HepG2 (cell line): ENCODE data around the gene NAALAD2. TPM values are rescaled to one million over a fixed set of nuclear protein-coding genes. Genes with fewer than 3 reads are reported as not detected.
A peak's percentile ranks its signal among the peaks of the same experiment; 100 is the strongest.

Experiments
- ATAC-seq: fragments of 200-7000 bp; cut with Tn5 transposase; 3 replicates; pipeline ENCODE4 v1.9.1; 2020; ENCODE audit warnings: mild to moderate bottlenecking, moderate library complexity
- BruUV-seq: library from RNA; stranded (reverse); fragments of 400-500 nt; replicated peaks from 2 replicates; lab custom pipeline; 2021; lab: Mats Ljungman, UMichigan
- CTCF ChIA-PET: fragments of 300-600 bp; formaldehyde crosslinking; extraction: SDS; loops from one replicate; lab custom pipeline; 2021; ENCODE audit warnings: low total read pairs, inconsistent platforms, low intra/inter-chr PET ratio; lab: Yijun Ruan, JAX
- POLR2A ChIA-PET: fragments of 350-600 bp; sonication (Branson Sonifier 250); formaldehyde crosslinking; loops from one replicate; lab custom pipeline; 2020; ENCODE audit warnings: antibody characterized with exemption, inconsistent platforms; lab: Yijun Ruan, JAX
- DNase-seq: peaks from one replicate; pipeline ENCODE4 v3.0.0-alpha.2; 2015; ENCODE audit warnings: low spot score
- FAIRE-seq: peaks from 3 replicates; lab custom pipeline; 2011; peaks lifted over from hg19 to GRCh38; lab: Jason Lieb, UNC
- H2AFZ ChIP-seq: one replicate; pipeline ENCODE4 v1.6.1; 2011; ENCODE audit warnings: low read length, inconsistent platforms
- H3K27ac ChIP-seq: fragments of 300-600 bp; 3 replicates; pipeline ENCODE4 v1.8.0; 2011; ENCODE audit warnings: mixed run types, mild to moderate bottlenecking, mixed read lengths, low read length, inconsistent platforms; ENCODE audit not compliant: insufficient read depth; ENCODE audit errors: extremely low read length
- H3K27me3 ChIP-seq, 2 experiments: fragments of 200-600 bp in 1 of 2; 2 replicates in 1 of 2; 3 replicates in 1 of 2; pipeline versions ENCODE4 v1.6.0 to v1.8.0; 2011; ENCODE audit warnings: low read length in 2 of 2, mild to moderate bottlenecking in 2 of 2, moderate library complexity in 2 of 2, inconsistent platforms in 1 of 2; ENCODE audit not compliant: insufficient read depth in 2 of 2, control insufficient read depth in 1 of 2
- H3K36me3 ChIP-seq, 2 experiments: fragments of 200-600 bp in 1 of 2; replicated peaks in 1 of 2; 2 replicates in 1 of 2; 3 replicates in 1 of 2; pipeline versions ENCODE4 v1.5.1 to v1.8.0; 2011; ENCODE audit warnings: low read length in 2 of 2, inconsistent platforms in 1 of 2; ENCODE audit not compliant: insufficient read depth in 2 of 2, control insufficient read depth in 1 of 2
- H3K4me1 ChIP-seq: 2 replicates; pipeline ENCODE4 v1.5.1; 2012; ENCODE audit warnings: low read length, inconsistent platforms; ENCODE audit not compliant: insufficient read depth
- H3K4me2 ChIP-seq: 2 replicates; pipeline ENCODE4 v1.6.0; 2011; ENCODE audit warnings: low read depth, low read length, inconsistent platforms
- H3K4me3 ChIP-seq, 3 experiments: fragments of 200-600 bp in 1 of 3; sonication (generic), shearing (Covaris generic) in 1 of 3; replicated peaks in 1 of 3; 2 replicates each; pipeline ENCODE4 v1.5.1; 2011 to 2016; ENCODE audit warnings: low read length in 3 of 3, inconsistent platforms in 2 of 3, low read depth in 2 of 3, mild to moderate bottlenecking in 2 of 3, control low read depth in 1 of 3, mixed read lengths in 1 of 3; ENCODE audit not compliant: insufficient read depth in 1 of 3
- H3K79me2 ChIP-seq: one replicate; pipeline ENCODE4 v1.6.1; 2011; ENCODE audit warnings: low read length, inconsistent platforms; ENCODE audit not compliant: insufficient read depth
- H3K9ac ChIP-seq: 2 replicates; pipeline ENCODE4 v1.6.0; 2011; ENCODE audit warnings: mild to moderate bottlenecking, low read depth, low read length, inconsistent platforms; ENCODE audit not compliant: insufficient read depth
- H3K9me3 ChIP-seq: 2 replicates; pipeline ENCODE4 v1.5.1; 2012; ENCODE audit warnings: mild to moderate bottlenecking, low read length
- H4K20me1 ChIP-seq: 2 replicates; pipeline ENCODE4 v1.6.0; 2011; ENCODE audit warnings: inconsistent platforms, mild to moderate bottlenecking, low read length, moderate library complexity; ENCODE audit not compliant: insufficient read depth
- ARNT ChIP-seq: fragments of 450-650 bp; IDR thresholded peaks from 2 replicates; pipeline ENCODE4 v1.6.1; 2017
- FOXA3 ChIP-seq: IDR thresholded peaks from 2 replicates; pipeline ENCODE4 v1.6.1; 2016; ENCODE audit warnings: missing genetic modification reagents, missing compliant biosample characterization
- HOXA3 ChIP-seq: sonication (generic); formaldehyde crosslinking; IDR thresholded peaks from 2 replicates; pipeline ENCODE4 v1.5.0; 2020; ENCODE audit warnings: missing genetic modification reagents
- KAT8 ChIP-seq: IDR thresholded peaks from 2 replicates; pipeline ENCODE4 v1.6.1; 2016; ENCODE audit warnings: missing genetic modification reagents, missing compliant biosample characterization
- STAG1 ChIP-seq: sonication (generic); formaldehyde crosslinking; IDR thresholded peaks from 2 replicates; pipeline ENCODE4 v1.4.0; 2020; ENCODE audit warnings: missing genetic modification reagents
- THYN1 ChIP-seq: sonication (generic); formaldehyde crosslinking; IDR thresholded peaks from 2 replicates; pipeline ENCODE4 v1.8.1; 2023; ENCODE audit warnings: low read depth, mild to moderate bottlenecking, moderate library complexity, missing genetic modification reagents, borderline replicate concordance
- ZC3H13 ChIP-seq: sonication (generic); formaldehyde crosslinking; IDR thresholded peaks from 2 replicates; pipeline ENCODE4 v1.8.1; 2023; ENCODE audit warnings: mild to moderate bottlenecking, missing genetic modification reagents, moderate library complexity
- ZFP41 ChIP-seq: sonication (generic); formaldehyde crosslinking; IDR thresholded peaks from 2 replicates; pipeline ENCODE4 v1.4.0; 2020; ENCODE audit warnings: mild to moderate bottlenecking, missing genetic modification reagents, borderline replicate concordance
- ZNF224 ChIP-seq: sonication (generic); formaldehyde crosslinking; IDR thresholded peaks from 2 replicates; pipeline ENCODE4 v1.5.0; 2020; ENCODE audit warnings: mild to moderate bottlenecking, missing genetic modification reagents
- ZNF235 ChIP-seq: sonication (generic); formaldehyde crosslinking; IDR thresholded peaks from 2 replicates; pipeline ENCODE4 v1.8.1; 2023; ENCODE audit warnings: mild to moderate bottlenecking, missing genetic modification reagents, borderline replicate concordance
- ZNF460 ChIP-seq: sonication (generic); formaldehyde crosslinking; IDR thresholded peaks from 2 replicates; pipeline ENCODE4 v1.5.1; 2020; ENCODE audit warnings: missing genetic modification reagents, mild to moderate bottlenecking, borderline replicate concordance
- ZNF678 ChIP-seq: sonication (generic); formaldehyde crosslinking; IDR thresholded peaks from 2 replicates; pipeline ENCODE4 v1.4.0; 2020; ENCODE audit warnings: mild to moderate bottlenecking, missing genetic modification reagents
- ZNF737 ChIP-seq: sonication (generic); formaldehyde crosslinking; IDR thresholded peaks from 2 replicates; pipeline ENCODE4 v1.5.0; 2020; ENCODE audit warnings: missing genetic modification reagents, mild to moderate bottlenecking, borderline replicate concordance
- WGBS: methylation state at CpG from one replicate; pipeline ENCODE4 v1.1.6; 2017; ENCODE audit warnings: low lambda C conversion rate; 5-methylcytosine and 5-hydroxymethylcytosine counted together
- in situ Hi-C: cut with HindIII; loops from 2 replicates; pipeline ENCODE4 v1.10.0; 2017; ENCODE audit warnings: low pct_unique_long_range_greater_than_20kb; ENCODE audit not compliant: extremely low pct_ligation_motif_present
- intact Hi-C: fragments of 100-400 bp; cut with micrococcal nuclease; formaldehyde crosslinking; loops from one replicate; pipeline ENCODE4 v1.10.0; 2022; ENCODE audit not compliant: unreplicated experiment
- polyA plus RNA-seq, 8 experiments: library from polyadenylated mRNA; depleted of rRNA in 3 of 8; stranded (reverse) in 7 of 8; unstranded in 1 of 8; fragments of >200 nt; fragmentation: Illumina TruSeq in 4 of 8; extraction: Trizol in 4 of 8; gene quantifications; 2 replicates each; pipeline versions ENCODE4 v1.2.1 to v1.2.3, GENCODE V29; 2011 to 2016; ENCODE audit warnings: low read depth in 4 of 8, missing spikeins in 1 of 8, mixed read lengths in 1 of 8; ENCODE audit not compliant: insufficient read depth in 1 of 8
- total RNA-seq, 5 experiments: library from RNA; depleted of rRNA; stranded (reverse); fragments of >200 nt; fragmentation: Illumina TruSeq; extraction: Trizol; gene quantifications; 2 replicates each; pipeline ENCODE4 v1.2.3, GENCODE V29; 2016; ENCODE audit warnings: low read depth in 1 of 5
- TF ChIP-seq, protein P1 (sequence below): IDR thresholded peaks from 2 replicates; pipeline ENCODE4 v1.6.1; 2016; ENCODE audit warnings: mild to moderate bottlenecking
- TF ChIP-seq, protein P2 (sequence below), 2 experiments: sonication (generic) in 1 of 2; formaldehyde crosslinking in 1 of 2; IDR thresholded peaks; 2 replicates each; pipeline versions ENCODE4 v1.4.0 to v1.6.1; 2018 to 2020; ENCODE audit warnings: missing genetic modification reagents in 2 of 2, borderline replicate concordance in 1 of 2, low read depth in 1 of 2, mild to moderate bottlenecking in 1 of 2, missing biosample characterization in 1 of 2
- TF ChIP-seq, protein P3 (sequence below): sonication (generic); formaldehyde crosslinking; IDR thresholded peaks from 2 replicates; pipeline ENCODE4 v1.5.0; 2020; ENCODE audit warnings: missing genetic modification reagents
- TF ChIP-seq, protein P4 (sequence below): sonication (generic); formaldehyde crosslinking; IDR thresholded peaks from 2 replicates; pipeline ENCODE4 v1.5.1; 2020; ENCODE audit warnings: mild to moderate bottlenecking, missing genetic modification reagents
- TF ChIP-seq, protein P5 (sequence below): sonication (generic); formaldehyde crosslinking; IDR thresholded peaks from 2 replicates; pipeline ENCODE4 v1.5.0; 2020; ENCODE audit warnings: mild to moderate bottlenecking, low read depth, missing genetic modification reagents, borderline replicate concordance

Gene NAALAD2
- total and polyA plus RNA-seq, 2 of the 13 experiments (the other 11 are each of a cell fraction or from before 2014, with no cell fraction given) = 8.0 to 8.9 TPM

DNA sequence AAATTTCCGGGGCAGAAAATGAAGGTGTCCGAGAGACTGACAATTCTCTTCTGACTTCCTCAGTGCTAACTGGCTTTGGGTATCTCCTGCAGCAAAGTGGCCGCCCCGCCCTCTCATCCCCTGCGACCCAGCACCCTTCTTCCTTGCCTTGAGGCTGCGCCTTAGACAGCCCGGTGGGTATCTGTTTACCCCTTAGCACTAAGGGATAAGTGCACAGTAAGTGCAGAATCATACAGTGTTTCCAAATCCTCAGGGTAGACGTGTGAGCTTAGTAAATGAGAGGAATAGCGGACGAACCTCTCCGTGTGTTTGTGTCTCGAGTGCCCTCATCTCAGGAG lies 88.8 kb downstream of the NAALAD2 start:
- peaks cover 32% of the 10 kb centered on the region for H3K4me1 ChIP-seq
- in situ Hi-C loops (no loop called here), intact Hi-C loops (no loop called here)
- no peaks in the 10 kb centered on the region for H3K9me3 ChIP-seq
- peak overlapping the region; percentile 85 for H3K9ac ChIP-seq
- DNase-seq (no peak), FAIRE-seq (no peak), ATAC-seq (peak; percentile 71)
- ChIA-PET POLR2A (interaction anchor here (1.0 to 1.6 kb wide), 2 partner anchors 17 to 87 kb away, joined by 3 to 8 read pairs; no protein-coding TSS in a partner anchor), CTCF (no interaction called here)
- peak overlapping the region; percentile 76 for H3K27ac ChIP-seq
- 1% methylated on average over 12 of the region's 12 CpGs for WGBS
- no peaks in the 10 kb centered on the region for H3K36me3 ChIP-seq
- H2AFZ ChIP-seq = peak overlapping the region; percentile 37
- peak overlapping the region; percentile 80 to 83 (median 82) for H3K4me3 ChIP-seq
- peak overlapping the region; percentile 90 for H3K4me2 ChIP-seq
- TSS peak; percentile 87 for BruUV-seq
- peaks cover 25% of the 10 kb centered on the region for H4K20me1 ChIP-seq
- H3K79me2 ChIP-seq = peaks cover 48% of the 10 kb centered on the region
- H3K27me3 ChIP-seq = no peaks in the 10 kb centered on the region; a peak in 1 of 5 replicates
- TF ChIP-seq FOXA3 (CRISPR knock-in tag) (0 out of 2 replicates have a peak, but pooled peaks have one; percentile 2), THYN1 (CRISPR knock-in tag) (no peak), ZFP41 (CRISPR knock-in tag) (no peak), ZNF678 (CRISPR knock-in tag) (no peak), ARNT (no peak), ZNF737 (CRISPR knock-in tag) (0 out of 2 replicates have a peak, but pooled peaks have one; percentile 17), HOXA3 (CRISPR knock-in tag) (no peak), ZNF224 (CRISPR knock-in tag) (no peak), ZNF235 (0 out of 2 replicates have a peak, but pooled peaks have one; percentile 1), ZNF460 (CRISPR knock-in tag) (no peak), STAG1 (CRISPR knock-in tag) (no peak), ZC3H13 (CRISPR knock-in tag) (no peak), KAT8 (CRISPR knock-in tag) (no peak)
- TF ChIP-seq, protein P1, sequence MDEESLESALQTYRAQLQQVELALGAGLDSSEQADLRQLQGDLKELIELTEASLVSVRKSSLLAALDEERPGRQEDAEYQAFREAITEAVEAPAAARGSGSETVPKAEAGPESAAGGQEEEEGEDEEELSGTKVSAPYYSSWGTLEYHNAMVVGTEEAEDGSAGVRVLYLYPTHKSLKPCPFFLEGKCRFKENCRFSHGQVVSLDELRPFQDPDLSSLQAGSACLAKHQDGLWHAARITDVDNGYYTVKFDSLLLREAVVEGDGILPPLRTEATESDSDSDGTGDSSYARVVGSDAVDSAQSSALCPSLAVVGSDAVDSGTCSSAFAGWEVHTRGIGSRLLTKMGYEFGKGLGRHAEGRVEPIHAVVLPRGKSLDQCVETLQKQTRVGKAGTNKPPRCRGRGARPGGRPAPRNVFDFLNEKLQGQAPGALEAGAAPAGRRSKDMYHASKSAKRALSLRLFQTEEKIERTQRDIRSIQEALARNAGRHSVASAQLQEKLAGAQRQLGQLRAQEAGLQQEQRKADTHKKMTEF = peak; percentile 15; the same call in 1 of the 2 replicates
- TF ChIP-seq, protein P2, sequence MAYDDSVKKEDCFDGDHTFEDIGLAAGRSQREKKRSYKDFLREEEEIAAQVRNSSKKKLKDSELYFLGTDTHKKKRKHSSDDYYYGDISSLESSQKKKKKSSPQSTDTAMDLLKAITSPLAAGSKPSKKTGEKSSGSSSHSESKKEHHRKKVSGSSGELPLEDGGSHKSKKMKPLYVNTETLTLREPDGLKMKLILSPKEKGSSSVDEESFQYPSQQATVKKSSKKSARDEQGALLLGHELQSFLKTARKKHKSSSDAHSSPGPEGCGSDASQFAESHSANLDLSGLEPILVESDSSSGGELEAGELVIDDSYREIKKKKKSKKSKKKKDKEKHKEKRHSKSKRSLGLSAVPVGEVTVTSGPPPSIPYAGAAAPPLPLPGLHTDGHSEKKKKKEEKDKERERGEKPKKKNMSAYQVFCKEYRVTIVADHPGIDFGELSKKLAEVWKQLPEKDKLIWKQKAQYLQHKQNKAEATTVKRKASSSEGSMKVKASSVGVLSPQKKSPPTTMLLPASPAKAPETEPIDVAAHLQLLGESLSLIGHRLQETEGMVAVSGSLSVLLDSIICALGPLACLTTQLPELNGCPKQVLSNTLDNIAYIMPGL (CRISPR knock-in tag; IDR thresholded peaks at IDR 0.05; ENCODE audit: borderline replicate concordance in 1 of 2, low read depth in 1 of 2) = 0 out of 4 replicates have a peak, but pooled peaks of 1 of the 2 experiments have one; percentile 1
- TF ChIP-seq, protein P3, sequence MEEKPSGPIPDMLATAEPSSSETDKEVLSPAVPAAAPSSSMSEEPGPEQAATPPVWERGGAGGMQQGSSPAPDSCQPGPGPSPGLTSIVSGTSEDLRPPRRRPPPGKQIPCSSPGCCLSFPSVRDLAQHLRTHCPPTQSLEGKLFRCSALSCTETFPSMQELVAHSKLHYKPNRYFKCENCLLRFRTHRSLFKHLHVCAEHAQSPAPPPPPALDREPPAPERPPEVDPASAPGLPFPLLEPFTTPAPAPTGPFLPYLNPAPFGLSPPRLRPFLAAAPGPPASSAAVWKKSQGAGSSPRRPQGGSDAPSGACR (CRISPR knock-in tag) = no peak
- TF ChIP-seq, protein P4, sequence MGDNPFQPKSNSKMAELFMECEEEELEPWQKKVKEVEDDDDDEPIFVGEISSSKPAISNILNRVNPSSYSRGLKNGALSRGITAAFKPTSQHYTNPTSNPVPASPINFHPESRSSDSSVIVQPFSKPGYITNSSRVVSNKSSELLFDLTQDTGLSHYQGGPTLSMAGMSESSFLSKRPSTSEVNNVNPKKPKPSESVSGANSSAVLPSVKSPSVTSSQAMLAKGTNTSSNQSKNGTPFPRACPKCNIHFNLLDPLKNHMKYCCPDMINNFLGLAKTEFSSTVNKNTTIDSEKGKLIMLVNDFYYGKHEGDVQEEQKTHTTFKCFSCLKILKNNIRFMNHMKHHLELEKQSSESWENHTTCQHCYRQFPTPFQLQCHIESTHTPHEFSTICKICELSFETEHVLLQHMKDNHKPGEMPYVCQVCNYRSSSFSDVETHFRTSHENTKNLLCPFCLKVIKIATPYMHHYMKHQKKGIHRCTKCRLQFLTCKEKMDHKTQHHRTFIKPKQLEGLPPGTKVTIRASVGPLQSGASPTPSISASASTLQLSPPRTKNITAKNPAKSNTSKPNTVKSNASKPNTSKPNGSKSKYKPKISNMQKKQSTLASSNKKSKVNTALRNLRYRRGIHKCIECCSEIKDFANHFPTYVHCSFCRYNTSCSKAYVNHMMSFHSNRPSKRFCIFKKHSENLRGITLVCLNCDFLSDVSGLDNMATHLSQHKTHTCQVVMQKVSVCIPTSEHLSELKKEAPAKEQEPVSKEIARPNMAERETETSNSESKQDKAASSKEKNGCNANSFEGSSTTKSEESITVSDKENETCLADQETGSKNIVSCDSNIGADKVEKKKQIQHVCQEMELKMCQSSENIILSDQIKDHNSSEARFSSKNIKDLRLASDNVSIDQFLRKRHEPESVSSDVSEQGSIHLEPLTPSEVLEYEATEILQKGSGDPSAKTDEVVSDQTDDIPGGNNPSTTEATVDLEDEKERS (CRISPR knock-in tag) = no peak
- TF ChIP-seq, protein P5, sequence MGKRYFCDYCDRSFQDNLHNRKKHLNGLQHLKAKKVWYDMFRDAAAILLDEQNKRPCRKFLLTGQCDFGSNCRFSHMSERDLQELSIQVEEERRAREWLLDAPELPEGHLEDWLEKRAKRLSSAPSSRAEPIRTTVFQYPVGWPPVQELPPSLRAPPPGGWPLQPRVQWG (CRISPR knock-in tag) = no peak
